H7 (cell line): ENCODE data around the gene FOCAD. TPM values are rescaled to one million over a fixed set of nuclear protein-coding genes. Genes with fewer than 3 reads are reported as not detected.
"Not testable (repeated sequence)": the region's sequence is repeated elsewhere in the genome, so short reads cannot be mapped to it uniquely, and the experiment has no call there.

ENCODE experiments used
- DNase-seq: peaks from one replicate; pipeline ENCODE4 v3.0.0; 2012
- H3K27me3 ChIP-seq: 2 replicates; pipeline ENCODE4 v1.6.0; 2011; ENCODE audit warnings: mild to moderate bottlenecking, low read length; ENCODE audit not compliant: control insufficient read depth, insufficient read depth
- H3K36me3 ChIP-seq: replicated peaks from 2 replicates; pipeline ENCODE4 v1.5.1; 2011; ENCODE audit warnings: low read length; ENCODE audit not compliant: control insufficient read depth, insufficient read depth
- H3K4me3 ChIP-seq: 2 replicates; pipeline ENCODE4 v1.5.1; 2011; ENCODE audit warnings: low read depth, mild to moderate bottlenecking, control low read depth, low read length, moderate library complexity; ENCODE audit not compliant: insufficient read depth
- total RNA-seq: library from RNA; depleted of rRNA; stranded (reverse); fragments of >200 nt; shearing (Covaris generic); gene quantifications from 2 replicates; pipeline ENCODE4 v1.2.3, GENCODE V29; 2014

FOCAD gene
- total RNA-seq, 1 experiment from 2014 or later = 41.8 TPM

- Histone ChIP-seq H3K36me3 (no peaks in the 10 kb centered on the region), H3K4me3 (no peak overlapping the region), H3K27me3 (no peaks in the 10 kb centered on the region)
- DNase-seq = peak; percentile 54
Observed at GRCh38 chr9:20941174-20941690, 257.2 kb downstream of the FOCAD start.

DNA sequence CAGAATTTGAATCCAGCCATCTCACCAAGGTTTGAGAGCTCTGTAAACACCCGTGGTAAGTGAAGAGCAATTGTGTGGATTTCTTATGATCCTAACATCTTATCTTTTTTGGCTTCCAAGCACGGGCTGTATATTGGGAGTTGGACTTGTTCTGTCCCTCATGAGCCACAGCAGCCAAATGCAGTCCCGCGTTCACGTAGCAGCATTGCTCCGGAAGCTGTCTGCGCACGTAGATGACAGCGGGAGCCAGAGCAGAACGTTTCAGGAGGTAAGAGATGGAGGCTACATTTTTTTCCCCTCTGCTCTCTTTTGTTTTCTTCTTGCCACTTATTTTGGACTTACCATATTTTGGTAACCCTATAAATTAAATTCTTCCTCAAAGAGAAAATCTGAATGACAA lies 260.4 kb downstream of the FOCAD start:
- Histone ChIP-seq H3K4me3 (no peak overlapping the region), H3K27me3 (no peaks in the 10 kb centered on the region), H3K36me3 (no peaks in the 10 kb centered on the region)
- no peak for DNase-seq

GRCh38 chr9:20945269-20945668 lies 261.2 kb downstream of the FOCAD start:
- Histone ChIP-seq H3K27me3 (no peaks in the 10 kb centered on the region), H3K36me3 (no peaks in the 10 kb centered on the region), H3K4me3 (no peak overlapping the region)
- DNase-seq = no peak

GRCh38 chr9:20945856-20946255 lies 261.8 kb downstream of the FOCAD start:
- no peak for DNase-seq
- Histone ChIP-seq H3K4me3 (no peak overlapping the region), H3K27me3 (no peaks in the 10 kb centered on the region), H3K36me3 (no peaks in the 10 kb centered on the region)

- H3K4me3 ChIP-seq = no peak overlapping the region
- H3K36me3 ChIP-seq = 0 out of 2 replicates have a peak, but pooled peaks cover 2% of the 10 kb centered on the region
- peak; percentile 18 for DNase-seq
- no peaks in the 10 kb centered on the region for H3K27me3 ChIP-seq
Observed at GRCh38 chr9:20948703-20949102, 264.6 kb downstream of the FOCAD start.

DNA sequence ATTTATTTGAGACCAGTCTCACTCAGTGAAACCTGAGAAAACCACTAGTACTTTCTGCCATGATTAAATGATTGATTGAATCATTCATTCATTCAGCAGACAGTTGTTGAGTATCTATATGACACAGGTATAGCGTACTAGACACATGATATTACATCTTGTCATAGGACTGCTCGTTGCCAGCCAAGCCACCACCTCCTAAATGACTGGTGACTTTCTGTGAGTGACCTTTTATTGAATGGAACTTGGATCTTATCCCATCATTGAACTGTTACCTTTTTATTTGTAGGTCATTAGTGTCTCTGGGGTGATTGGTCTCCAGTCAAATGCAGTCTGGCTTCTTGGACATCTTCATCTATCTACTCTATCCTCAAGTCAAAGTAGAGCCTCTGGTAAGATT lies 266.6 kb downstream of the FOCAD start:
- H3K27me3 ChIP-seq = no peaks in the 10 kb centered on the region
- H3K36me3 ChIP-seq = 0 out of 2 replicates have a peak, but pooled peaks cover 2% of the 10 kb centered on the region
- no peak for DNase-seq
- no peak overlapping the region for H3K4me3 ChIP-seq

GRCh38 chr9:20962536-20963225 lies 278.6 kb downstream of the FOCAD start:
- Histone ChIP-seq H3K4me3 (no peak overlapping the region), H3K36me3 (no peaks in the 10 kb centered on the region), H3K27me3 (no peaks in the 10 kb centered on the region)
- no peak for DNase-seq

GRCh38 chr9:20972684-20973083 lies 288.6 kb downstream of the FOCAD start:
- Histone ChIP-seq H3K27me3 (no peaks in the 10 kb centered on the region), H3K4me3 (no peak overlapping the region), H3K36me3 (no peaks in the 10 kb centered on the region)
- DNase-seq = no peak

DNA sequence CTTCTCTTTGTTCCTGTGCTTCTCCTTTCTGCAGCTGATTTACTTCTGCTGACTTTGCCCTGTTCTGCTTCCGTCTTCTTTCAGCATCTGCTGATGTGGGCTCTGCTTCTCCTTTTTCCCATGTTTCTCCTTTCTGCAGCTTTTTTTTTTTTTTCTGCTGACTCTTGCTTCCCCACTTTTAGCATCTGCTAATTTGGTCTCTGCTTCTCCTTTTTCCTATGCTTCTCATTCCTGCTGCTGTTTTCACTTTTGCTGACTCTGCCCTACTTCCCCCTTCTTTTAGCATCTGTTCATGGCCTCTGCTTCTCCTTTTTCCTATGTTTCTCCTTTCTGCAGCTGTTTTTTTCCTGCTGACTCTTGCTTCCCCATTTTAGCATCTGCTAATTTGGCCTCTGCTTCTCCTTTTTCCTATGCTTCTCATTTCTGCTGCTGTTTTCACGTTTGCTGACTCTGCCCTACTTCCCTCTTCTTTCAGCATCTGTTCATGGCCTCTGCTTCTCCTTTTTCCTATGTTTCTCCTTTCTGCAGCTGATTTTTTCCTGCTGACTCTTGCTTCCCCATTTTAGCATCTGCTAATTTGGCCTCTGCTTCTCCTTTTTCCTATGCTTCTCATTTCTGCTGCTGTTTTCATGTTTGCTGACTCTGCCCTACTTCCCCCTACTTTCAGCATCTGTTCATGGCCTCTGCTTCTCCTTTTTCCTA lies 289.3 kb downstream of the FOCAD start:
- not testable (repeated sequence) for H3K4me3 ChIP-seq, H3K27me3 ChIP-seq, DNase-seq, H3K36me3 ChIP-seq

- not testable (repeated sequence) for H3K27me3 ChIP-seq, H3K4me3 ChIP-seq, H3K36me3 ChIP-seq, DNase-seq
Observed at GRCh38 chr9:20974191-20974938, 290.3 kb downstream of the FOCAD start.

DNA sequence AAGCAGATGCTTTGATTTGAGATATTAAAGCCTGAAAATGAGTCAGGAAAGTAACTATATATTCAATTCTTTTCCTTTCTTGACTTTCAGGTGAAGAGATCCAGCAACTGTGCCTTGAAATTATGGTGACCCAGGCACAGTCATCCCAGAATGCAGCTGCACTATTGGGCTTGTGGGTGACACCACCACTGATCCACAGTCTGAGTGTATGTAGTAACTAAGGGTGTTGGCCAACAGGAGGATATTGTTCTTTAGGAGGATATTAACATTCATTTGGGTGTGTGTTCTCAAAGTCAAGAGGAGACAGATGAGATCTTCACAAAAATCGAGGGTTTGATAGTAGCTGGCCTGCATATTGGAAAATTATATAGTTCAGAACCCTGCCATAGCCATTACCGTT lies 294.2 kb downstream of the FOCAD start:
- DNase-seq = no peak
- Histone ChIP-seq H3K36me3 (no peaks in the 10 kb centered on the region), H3K4me3 (no peak overlapping the region), H3K27me3 (no peaks in the 10 kb centered on the region)

- Histone ChIP-seq H3K27me3 (no peaks in the 10 kb centered on the region), H3K4me3 (no peak overlapping the region), H3K36me3 (no peaks in the 10 kb centered on the region)
- DNase-seq = no peak
Observed at GRCh38 chr9:20980832-20981455, 296.9 kb downstream of the FOCAD start.

- H3K4me3 ChIP-seq = no peak overlapping the region
- H3K36me3 ChIP-seq = no peaks in the 10 kb centered on the region
- H3K27me3 ChIP-seq = no peaks in the 10 kb centered on the region
- DNase-seq = no peak
Observed at GRCh38 chr9:20981486-20981885, 297.4 kb downstream of the FOCAD start.

DNA sequence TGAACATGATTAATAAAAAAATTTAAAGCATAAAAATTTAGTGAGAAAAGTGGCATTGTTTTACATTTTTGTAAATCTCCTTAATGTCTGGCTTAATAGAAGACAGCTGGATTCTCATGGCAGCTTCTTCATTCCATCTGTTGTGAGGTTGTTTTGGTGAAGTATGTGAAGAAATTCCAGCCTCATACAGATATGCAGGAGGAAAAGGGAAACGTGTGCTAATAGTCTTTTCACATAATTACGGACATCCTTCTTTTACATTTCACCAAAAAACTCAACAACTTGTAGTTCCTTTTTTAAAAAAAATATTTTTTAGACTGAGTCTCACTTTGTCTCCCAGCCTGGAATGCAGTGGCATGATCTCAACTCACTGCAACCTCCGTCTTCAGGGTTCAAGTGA lies 300.4 kb downstream of the FOCAD start:
- no peaks in the 10 kb centered on the region for H3K36me3 ChIP-seq
- DNase-seq = no peak
- H3K27me3 ChIP-seq = no peaks in the 10 kb centered on the region
- H3K4me3 ChIP-seq = no peak overlapping the region
